ENCODE results near the gene ELP2.

The ELP2 gene

GRCh38 chr18:36212301-36213171 is 82.8 kb downstream of the ELP2 start:
- no peak for FAIRE-seq
- no peak for DNase-seq (ENCODE audit: low spot score)

DNA sequence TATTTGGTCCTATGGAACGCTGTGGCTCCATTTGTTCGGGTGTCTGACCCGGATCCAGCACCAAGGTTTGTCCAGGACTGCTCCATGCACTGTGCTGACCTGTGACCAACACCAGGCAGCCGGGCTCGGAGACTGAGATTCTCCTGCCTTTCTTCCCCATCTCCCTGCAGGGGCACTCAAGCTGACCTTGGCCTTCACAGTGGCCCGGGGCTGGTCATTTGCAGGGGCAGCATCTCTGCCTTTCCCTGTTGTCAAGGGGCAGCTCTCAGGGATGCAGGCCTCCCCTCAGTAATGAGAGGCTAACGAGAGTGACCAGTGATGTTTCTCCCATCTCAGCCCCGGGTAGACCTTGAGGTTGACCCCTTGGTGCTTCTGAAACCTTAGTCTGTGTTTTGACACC is 85.1 kb downstream of the ELP2 start:
- DNase-seq (ENCODE audit: low spot score) = no peak
- no peak for FAIRE-seq

- DNase-seq (ENCODE audit: low spot score) = no peak
- no peak for FAIRE-seq
Measured at GRCh38 chr18:36215577-36215976, 85.9 kb downstream of the ELP2 start.

DNA sequence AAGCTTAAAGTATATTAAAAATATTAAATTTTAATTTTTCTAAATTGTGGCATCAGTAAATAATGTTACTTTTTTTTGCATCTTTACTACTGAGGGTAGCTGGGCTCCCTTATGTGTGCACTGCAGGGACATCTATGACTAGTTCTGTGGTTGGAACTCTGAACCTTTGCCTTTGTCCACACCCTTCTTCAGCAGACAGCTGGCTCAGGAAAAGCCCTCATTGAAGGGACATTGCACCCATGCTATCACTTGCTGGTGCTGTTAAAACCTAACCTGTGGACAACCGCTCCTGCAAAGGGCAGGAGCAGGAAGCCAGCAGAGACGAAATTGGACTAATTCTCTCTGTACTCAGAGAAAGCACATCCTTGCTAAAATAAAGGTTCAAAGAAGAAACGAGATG is 87.6 kb downstream of the ELP2 start:
- DNase-seq (ENCODE audit: low spot score) = no peak
- no peak for FAIRE-seq

DNA sequence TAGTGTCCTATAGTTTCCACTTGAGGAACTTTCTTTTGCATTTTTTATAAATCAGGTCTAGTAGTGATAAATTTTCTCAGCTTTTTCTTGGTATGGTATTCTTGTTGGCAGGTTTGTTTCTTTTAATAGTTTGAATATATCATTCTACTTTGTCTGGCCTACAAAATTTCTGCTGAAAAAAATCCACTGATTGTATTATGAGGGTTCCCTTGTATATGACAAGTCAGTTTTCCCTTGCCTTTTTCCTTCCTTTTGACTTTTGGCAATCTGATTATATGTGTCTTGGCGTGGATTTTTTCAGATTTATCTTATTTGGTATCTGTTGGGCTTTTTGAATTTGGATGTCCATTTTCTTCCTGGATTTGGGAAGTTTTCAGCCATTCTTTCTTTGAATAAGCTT is 99.5 kb downstream of the ELP2 start:
- no peak for DNase-seq (ENCODE audit: low spot score)
- FAIRE-seq = no peak
